Calu3 (cell line): Measurements from ENCODE around the gene VN1R5. TPM values are rescaled to one million over a fixed set of nuclear protein-coding genes. Genes with fewer than 3 reads are reported as not detected.
"Not testable (repeated sequence)": the region's sequence is repeated elsewhere in the genome, so short reads cannot be mapped to it uniquely, and the experiment has no call there.

Source experiments
- BruUV-seq: library from RNA; stranded (reverse); fragments of 400-500 nt; replicated peaks from 2 replicates; lab custom pipeline; 2021; lab: Mats Ljungman, UMichigan
- CTCF ChIA-PET: fragments of 300-600 bp; sonication (Branson Sonifier 250); formaldehyde crosslinking; loops from one replicate; lab custom pipeline; 2022; ENCODE audit warnings: antibody characterized with exemption; lab: Charles Lee
- DNase-seq: peaks from one replicate; pipeline ENCODE4 v3.0.0; 2022
- H3K27ac Mint-ChIP-seq: one replicate; pipeline ENCODE4 v1.8.0; 2022; ENCODE audit warnings: mixed read lengths; ENCODE audit not compliant: unreplicated experiment
- H3K27me3 Mint-ChIP-seq: one replicate; pipeline ENCODE4 v1.8.0; 2022; ENCODE audit warnings: mixed read lengths; ENCODE audit not compliant: unreplicated experiment
- H3K36me3 Mint-ChIP-seq: one replicate; pipeline ENCODE4 v1.8.0; 2022; ENCODE audit warnings: mild to moderate bottlenecking, moderate library complexity, mixed read lengths; ENCODE audit not compliant: insufficient read depth, unreplicated experiment
- H3K4me1 Mint-ChIP-seq: one replicate; pipeline ENCODE4 v1.8.0; 2022; ENCODE audit warnings: mild to moderate bottlenecking, low read depth, mixed read lengths; ENCODE audit not compliant: unreplicated experiment
- H3K4me3 Mint-ChIP-seq: one replicate; pipeline ENCODE4 v1.8.0; 2022; ENCODE audit warnings: mild to moderate bottlenecking, low read depth, moderate library complexity, mixed read lengths; ENCODE audit not compliant: unreplicated experiment
- H3K9me3 Mint-ChIP-seq: one replicate; pipeline ENCODE4 v1.8.0; 2022; ENCODE audit warnings: low read depth, mixed read lengths; ENCODE audit not compliant: unreplicated experiment
- CTCF ChIP-seq: fragments of 200-600 bp; IDR thresholded peaks from one replicate; pipeline ENCODE4 v1.8.0; 2022; ENCODE audit warnings: antibody characterized with exemption; ENCODE audit not compliant: unreplicated experiment
- intact Hi-C: fragments of 100-400 bp; cut with micrococcal nuclease; formaldehyde crosslinking; loops from one replicate; pipeline ENCODE4 v1.10.0; 2022; ENCODE audit not compliant: unreplicated experiment
- total RNA-seq: library from RNA; stranded (reverse); gene quantifications from 2 replicates; pipeline ENCODE4 v1.2.3, GENCODE V29; 2022

Gene VN1R5
- total RNA-seq, 1 experiment from 2014 or later, result not detected

GRCh38 chr1:247218121-247218651 is 37.7 kb upstream of the VN1R5 start:
- Mint-ChIP-seq H3K4me1 (no peaks in the 10 kb centered on the region), H3K9me3 (peaks cover 13% of the 10 kb centered on the region), H3K27me3 (no peaks in the 10 kb centered on the region), H3K27ac (no peak overlapping the region), H3K4me3 (no peak overlapping the region), H3K36me3 (no peaks in the 10 kb centered on the region)
- no TSS peak for BruUV-seq
- CTCF ChIA-PET, result no interaction called here
- intact Hi-C loops, result no loop called here
- TF ChIP-seq CTCF, result no peak
- no peak for DNase-seq

GRCh38 chr1:247220280-247220679 is 35.6 kb upstream of the VN1R5 start:
- DNase-seq, H3K27ac Mint-ChIP-seq, intact Hi-C loops: not testable (repeated sequence)

GRCh38 chr1:247222840-247223239 is 33.0 kb upstream of the VN1R5 start:
- Mint-ChIP-seq H3K4me1 (no peaks in the 10 kb centered on the region), H3K27me3 (no peaks in the 10 kb centered on the region), H3K27ac (no peak overlapping the region), H3K4me3 (no peak overlapping the region), H3K9me3 (peaks cover 16% of the 10 kb centered on the region), H3K36me3 (no peaks in the 10 kb centered on the region)
- no peak for TF ChIP-seq CTCF
- no TSS peak for BruUV-seq
- no peak for DNase-seq
- intact Hi-C loops, result no loop called here
- CTCF ChIA-PET, result no interaction called here

More at GRCh38 chr1:247220280-247220679, 35.6 kb upstream of the VN1R5 start:
- CTCF ChIA-PET, H3K27me3 Mint-ChIP-seq, BruUV-seq, H3K36me3 Mint-ChIP-seq, H3K4me1 Mint-ChIP-seq, H3K4me3 Mint-ChIP-seq: not testable (repeated sequence)
- H3K9me3 Mint-ChIP-seq, result peaks cover 18% of the 10 kb centered on the region

- TF ChIP-seq CTCF, result no peak
Observed at GRCh38 chr1:247224822-247225221, 31.1 kb upstream of the VN1R5 start.

GRCh38 chr1:247228133-247228532 is 27.7 kb upstream of the VN1R5 start:
- no peak for TF ChIP-seq CTCF
- intact Hi-C loops, result no loop called here
- no peak for DNase-seq
- no peaks in the 10 kb centered on the region for H3K36me3 Mint-ChIP-seq
- H3K4me1 Mint-ChIP-seq, result no peaks in the 10 kb centered on the region
- CTCF ChIA-PET, result no interaction called here
- no TSS peak for BruUV-seq
- H3K4me3 Mint-ChIP-seq, result no peak overlapping the region
- peaks cover 23% of the 10 kb centered on the region for H3K9me3 Mint-ChIP-seq
- H3K27ac Mint-ChIP-seq, result no peak overlapping the region
- no peaks in the 10 kb centered on the region for H3K27me3 Mint-ChIP-seq

More at GRCh38 chr1:247224822-247225221, 31.1 kb upstream of the VN1R5 start:
- BruUV-seq, result no TSS peak
- peaks cover 19% of the 10 kb centered on the region for H3K9me3 Mint-ChIP-seq
- no peaks in the 10 kb centered on the region for H3K27me3 Mint-ChIP-seq
- intact Hi-C loops, result no loop called here
- H3K36me3 Mint-ChIP-seq, result no peaks in the 10 kb centered on the region
- H3K27ac Mint-ChIP-seq, result no peak overlapping the region
- H3K4me1 Mint-ChIP-seq, result no peaks in the 10 kb centered on the region
- DNase-seq, result no peak
- CTCF ChIA-PET, result no interaction called here
- no peak overlapping the region for H3K4me3 Mint-ChIP-seq
